Measurements from ENCODE around the gene SNAPC3.

The SNAPC3 gene

GRCh38 chr9:15381491-15381890, 41.2 kb upstream of the SNAPC3 start:
- no peak overlapping the region for H3K4me3 ChIP-seq (ENCODE audit: low read depth, low read length, poor library complexity, severe bottlenecking)
- H2AFZ ChIP-seq (ENCODE audit: low read length) = no peak overlapping the region
- peaks cover 3% of the 10 kb centered on the region; the same call in 1 of the 2 replicates for H3K27me3 ChIP-seq (ENCODE audit: insufficient read depth, low read length)
- no peaks in the 10 kb centered on the region for H3K9me3 ChIP-seq (ENCODE audit: low read length)
- H3K4me2 ChIP-seq (ENCODE audit: low read length) = no peak overlapping the region
- H4K20me1 ChIP-seq (ENCODE audit: insufficient read depth, low read length) = no peaks in the 10 kb centered on the region
- H3F3A ChIP-seq (ENCODE audit: insufficient read depth, low read length) = no peaks in the 10 kb centered on the region
- H3K9me2 ChIP-seq (ENCODE audit: low read depth, low read length) = no peaks in the 10 kb centered on the region
- H3K4me1 ChIP-seq (ENCODE audit: insufficient read depth, low read length, severe bottlenecking) = no peaks in the 10 kb centered on the region
- no peaks in the 10 kb centered on the region for H3K36me3 ChIP-seq (ENCODE audit: insufficient read depth, low read length)
- no peak overlapping the region for H3K9ac ChIP-seq (ENCODE audit: low read length)
- TF ChIP-seq, protein P1, sequence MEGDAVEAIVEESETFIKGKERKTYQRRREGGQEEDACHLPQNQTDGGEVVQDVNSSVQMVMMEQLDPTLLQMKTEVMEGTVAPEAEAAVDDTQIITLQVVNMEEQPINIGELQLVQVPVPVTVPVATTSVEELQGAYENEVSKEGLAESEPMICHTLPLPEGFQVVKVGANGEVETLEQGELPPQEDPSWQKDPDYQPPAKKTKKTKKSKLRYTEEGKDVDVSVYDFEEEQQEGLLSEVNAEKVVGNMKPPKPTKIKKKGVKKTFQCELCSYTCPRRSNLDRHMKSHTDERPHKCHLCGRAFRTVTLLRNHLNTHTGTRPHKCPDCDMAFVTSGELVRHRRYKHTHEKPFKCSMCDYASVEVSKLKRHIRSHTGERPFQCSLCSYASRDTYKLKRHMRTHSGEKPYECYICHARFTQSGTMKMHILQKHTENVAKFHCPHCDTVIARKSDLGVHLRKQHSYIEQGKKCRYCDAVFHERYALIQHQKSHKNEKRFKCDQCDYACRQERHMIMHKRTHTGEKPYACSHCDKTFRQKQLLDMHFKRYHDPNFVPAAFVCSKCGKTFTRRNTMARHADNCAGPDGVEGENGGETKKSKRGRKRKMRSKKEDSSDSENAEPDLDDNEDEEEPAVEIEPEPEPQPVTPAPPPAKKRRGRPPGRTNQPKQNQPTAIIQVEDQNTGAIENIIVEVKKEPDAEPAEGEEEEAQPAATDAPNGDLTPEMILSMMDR (IDR thresholded peaks at IDR 0.05; ENCODE audit: low read length) = no peak
- no peak for TF ChIP-seq EZH2 (IDR thresholded peaks at IDR 0.05; ENCODE audit: borderline replicate concordance, low read length)
- H3K79me2 ChIP-seq (ENCODE audit: insufficient read depth, low read length) = no peaks in the 10 kb centered on the region
- H3K27ac ChIP-seq (ENCODE audit: low read depth, low read length, poor library complexity, severe bottlenecking) = no peak overlapping the region

- Histone ChIP-seq H3K4me2 (ENCODE audit: low read length) (no peak overlapping the region), H4K20me1 (ENCODE audit: insufficient read depth, low read length) (no peaks in the 10 kb centered on the region), H3K27ac (ENCODE audit: low read depth, low read length, poor library complexity, severe bottlenecking) (no peak overlapping the region), H3K9me3 (ENCODE audit: low read length) (no peaks in the 10 kb centered on the region), H3K4me1 (ENCODE audit: insufficient read depth, low read length, severe bottlenecking) (no peaks in the 10 kb centered on the region), H3K9ac (ENCODE audit: low read length) (no peak overlapping the region), H3F3A (ENCODE audit: insufficient read depth, low read length) (no peaks in the 10 kb centered on the region), H3K4me3 (ENCODE audit: low read depth, low read length, poor library complexity, severe bottlenecking) (no peak overlapping the region), H3K79me2 (ENCODE audit: insufficient read depth, low read length) (no peaks in the 10 kb centered on the region), H3K9me2 (ENCODE audit: low read depth, low read length) (no peaks in the 10 kb centered on the region), H2AFZ (ENCODE audit: low read length) (no peak overlapping the region), H3K36me3 (ENCODE audit: insufficient read depth, low read length) (no peaks in the 10 kb centered on the region), H3K27me3 (ENCODE audit: insufficient read depth, low read length) (peaks cover 3% of the 10 kb centered on the region; the same call in 1 of the 2 replicates)
- no peak for TF ChIP-seq EZH2 (IDR thresholded peaks at IDR 0.05; ENCODE audit: borderline replicate concordance, low read length)
- TF ChIP-seq, protein P1 (IDR thresholded peaks at IDR 0.05; ENCODE audit: low read length) = no peak
These were observed 36.2 kb upstream of the SNAPC3 start for GRCh38 chr9:15386465-15386864.

DNA sequence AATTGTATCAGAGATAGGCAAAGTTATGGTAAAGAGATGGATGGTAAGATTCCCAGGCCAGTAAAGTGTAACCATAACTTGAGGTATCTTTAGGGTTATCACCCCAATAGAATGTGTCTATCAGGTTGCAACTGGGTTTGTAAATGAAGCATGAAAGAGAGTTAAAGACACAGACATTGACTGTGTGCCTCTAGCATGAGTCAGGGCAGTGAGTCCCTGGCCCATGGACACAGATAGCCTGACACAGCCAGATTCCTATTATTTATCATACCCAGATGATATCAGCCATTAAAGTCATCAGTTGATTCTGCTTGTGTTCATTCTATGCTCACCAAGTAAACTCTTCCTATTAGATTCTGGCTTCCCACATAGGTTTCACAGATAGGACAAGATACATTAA, 33.5 kb upstream of the SNAPC3 start:
- H3K9me2 ChIP-seq (ENCODE audit: low read depth, low read length) = no peaks in the 10 kb centered on the region
- H2AFZ ChIP-seq (ENCODE audit: low read length) = no peak overlapping the region
- no peaks in the 10 kb centered on the region for H3K79me2 ChIP-seq (ENCODE audit: insufficient read depth, low read length)
- H3F3A ChIP-seq (ENCODE audit: insufficient read depth, low read length) = no peaks in the 10 kb centered on the region
- TF ChIP-seq EZH2 (IDR thresholded peaks at IDR 0.05; ENCODE audit: borderline replicate concordance, low read length) = no peak
- TF ChIP-seq, protein P1 (IDR thresholded peaks at IDR 0.05; ENCODE audit: low read length) = no peak
- H3K4me3 ChIP-seq (ENCODE audit: low read depth, low read length, poor library complexity, severe bottlenecking) = no peak overlapping the region
- H4K20me1 ChIP-seq (ENCODE audit: insufficient read depth, low read length) = no peaks in the 10 kb centered on the region
- H3K27me3 ChIP-seq (ENCODE audit: insufficient read depth, low read length) = no peaks in the 10 kb centered on the region
- H3K27ac ChIP-seq (ENCODE audit: low read depth, low read length, poor library complexity, severe bottlenecking) = no peak overlapping the region
- H3K36me3 ChIP-seq (ENCODE audit: insufficient read depth, low read length) = no peaks in the 10 kb centered on the region
- no peaks in the 10 kb centered on the region for H3K4me1 ChIP-seq (ENCODE audit: insufficient read depth, low read length, severe bottlenecking)
- H3K4me2 ChIP-seq (ENCODE audit: low read length) = no peak overlapping the region
- no peak overlapping the region for H3K9ac ChIP-seq (ENCODE audit: low read length)
- H3K9me3 ChIP-seq (ENCODE audit: low read length) = no peaks in the 10 kb centered on the region

Data from OCI-LY1 (cell line).